ENCODE results near the gene RNF150.

DNA sequence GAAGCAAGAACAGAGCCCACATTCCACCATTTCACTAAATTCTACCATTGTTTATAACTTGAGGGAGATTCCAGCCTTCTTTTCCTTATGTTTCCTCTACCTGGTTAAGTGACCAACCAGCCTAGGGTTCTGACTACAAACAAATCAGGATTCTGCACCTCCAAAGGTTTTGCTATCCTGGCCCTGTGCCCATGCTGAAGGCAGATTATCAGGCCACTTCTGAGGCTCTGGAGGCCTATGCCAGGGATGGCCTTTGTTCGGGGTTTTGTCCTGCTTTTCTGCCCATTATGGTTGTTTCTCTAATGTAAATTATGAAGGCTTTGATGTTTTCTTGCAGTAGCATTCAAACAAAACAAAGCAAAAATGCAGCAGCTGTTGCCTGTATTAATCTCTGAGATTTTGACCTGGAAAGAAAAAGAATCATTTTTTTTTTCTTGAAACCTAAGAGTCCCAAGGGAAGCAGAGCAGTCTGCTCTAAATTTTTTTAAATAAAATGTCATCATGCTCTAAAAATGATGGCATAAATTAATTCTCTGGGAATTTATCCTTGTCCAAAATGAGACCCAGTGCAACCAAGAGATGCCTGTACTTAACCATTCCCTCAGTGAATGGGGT is 55.6 kb downstream of the RNF150 start:
- TF ChIP-seq, protein P1, sequence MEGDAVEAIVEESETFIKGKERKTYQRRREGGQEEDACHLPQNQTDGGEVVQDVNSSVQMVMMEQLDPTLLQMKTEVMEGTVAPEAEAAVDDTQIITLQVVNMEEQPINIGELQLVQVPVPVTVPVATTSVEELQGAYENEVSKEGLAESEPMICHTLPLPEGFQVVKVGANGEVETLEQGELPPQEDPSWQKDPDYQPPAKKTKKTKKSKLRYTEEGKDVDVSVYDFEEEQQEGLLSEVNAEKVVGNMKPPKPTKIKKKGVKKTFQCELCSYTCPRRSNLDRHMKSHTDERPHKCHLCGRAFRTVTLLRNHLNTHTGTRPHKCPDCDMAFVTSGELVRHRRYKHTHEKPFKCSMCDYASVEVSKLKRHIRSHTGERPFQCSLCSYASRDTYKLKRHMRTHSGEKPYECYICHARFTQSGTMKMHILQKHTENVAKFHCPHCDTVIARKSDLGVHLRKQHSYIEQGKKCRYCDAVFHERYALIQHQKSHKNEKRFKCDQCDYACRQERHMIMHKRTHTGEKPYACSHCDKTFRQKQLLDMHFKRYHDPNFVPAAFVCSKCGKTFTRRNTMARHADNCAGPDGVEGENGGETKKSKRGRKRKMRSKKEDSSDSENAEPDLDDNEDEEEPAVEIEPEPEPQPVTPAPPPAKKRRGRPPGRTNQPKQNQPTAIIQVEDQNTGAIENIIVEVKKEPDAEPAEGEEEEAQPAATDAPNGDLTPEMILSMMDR (conservative IDR thresholded peaks at IDR 0.05), result no peak
- TF ChIP-seq EZH2 (IDR thresholded peaks at IDR 0.05; ENCODE audit: low read depth), result no peak

Measured in PC-9 (cell line).